ENCODE measurements around the gene SEMA3B.
"Not testable (repeated sequence)": the region's sequence is repeated elsewhere in the genome, so short reads cannot be mapped to it uniquely, and the experiment has no call there.

Gene SEMA3B

GRCh38 chr3:50272911-50273688 is 4.2 kb downstream of the SEMA3B start:
- DNase-seq (ENCODE audit: low read depth) = peak; percentile 40

DNA sequence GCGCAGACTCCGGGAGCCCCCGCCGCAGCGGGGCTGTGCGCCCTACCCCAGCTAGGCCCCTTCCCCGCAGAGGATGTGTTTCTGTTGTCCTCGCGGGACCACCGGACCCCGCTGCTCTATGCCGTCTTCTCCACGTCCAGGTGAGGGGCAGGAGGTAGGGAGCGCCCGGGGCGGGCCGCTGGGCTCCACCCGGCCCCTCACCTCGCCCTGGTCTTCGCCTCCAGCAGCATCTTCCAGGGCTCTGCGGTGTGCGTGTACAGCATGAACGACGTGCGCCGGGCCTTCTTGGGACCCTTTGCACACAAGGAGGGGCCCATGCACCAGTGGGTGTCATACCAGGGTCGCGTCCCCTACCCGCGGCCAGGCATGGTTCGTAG is 4.7 kb downstream of the SEMA3B start:
- no peak for DNase-seq (ENCODE audit: low read depth)

- DNase-seq (ENCODE audit: low read depth) = no peak
Observed at GRCh38 chr3:50274371-50275104, 5.6 kb downstream of the SEMA3B start.

- DNase-seq (ENCODE audit: low read depth) = no peak
Observed at GRCh38 chr3:50275141-50275995, 6.4 kb downstream of the SEMA3B start.

DNA sequence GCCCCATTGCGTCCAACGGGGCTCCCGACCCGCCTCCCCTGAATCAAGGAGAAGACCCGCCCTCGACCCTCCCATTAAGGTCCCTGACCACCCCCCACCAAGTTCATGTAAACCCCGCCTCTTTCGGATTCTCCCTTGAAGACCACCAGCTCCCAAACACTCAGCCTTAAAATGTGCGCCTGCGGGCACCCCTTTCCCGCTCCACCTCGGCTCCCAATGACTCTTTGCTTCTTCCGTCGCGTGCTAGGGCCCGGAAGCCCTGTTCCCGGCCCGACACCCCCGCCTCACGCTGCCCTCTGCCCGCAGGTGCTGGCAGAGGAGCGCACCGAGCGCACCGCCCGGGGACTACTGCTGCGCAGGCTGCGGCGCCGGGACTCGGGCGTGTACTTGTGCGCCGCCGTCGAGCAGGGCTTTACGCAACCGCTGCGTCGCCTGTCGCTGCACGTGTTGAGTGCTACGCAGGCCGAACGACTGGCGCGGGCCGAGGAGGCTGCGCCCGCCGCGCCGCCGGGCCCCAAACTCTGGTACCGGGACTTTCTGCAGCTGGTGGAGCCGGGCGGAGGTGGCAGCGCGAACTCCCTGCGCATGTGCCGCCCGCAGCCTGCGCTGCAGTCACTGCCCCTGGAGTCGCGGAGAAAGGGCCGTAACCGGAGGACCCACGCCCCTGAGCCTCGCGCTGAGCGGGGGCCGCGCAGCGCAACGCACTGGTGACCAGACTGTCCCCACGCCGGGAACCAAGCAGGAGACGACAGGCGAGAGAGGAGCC is 7.2 kb downstream of the SEMA3B start:
- DNase-seq (ENCODE audit: low read depth) = no peak

DNA sequence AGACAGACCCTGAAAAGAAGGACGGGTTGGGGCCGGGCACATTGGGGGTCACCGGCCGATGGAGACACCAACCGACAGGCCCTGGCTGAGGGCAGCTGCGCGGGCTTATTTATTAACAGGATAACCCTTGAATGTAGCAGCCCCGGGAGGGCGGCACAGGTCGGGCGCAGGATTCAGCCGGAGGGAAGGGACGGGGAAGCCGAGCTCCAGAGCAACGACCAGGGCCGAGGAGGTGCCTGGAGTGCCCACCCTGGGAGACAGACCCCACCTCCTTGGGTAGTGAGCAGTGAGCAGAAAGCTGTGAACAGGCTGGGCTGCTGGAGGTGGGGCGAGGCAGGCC is 7.8 kb downstream of the SEMA3B start:
- no peak for DNase-seq (ENCODE audit: low read depth)

DNA sequence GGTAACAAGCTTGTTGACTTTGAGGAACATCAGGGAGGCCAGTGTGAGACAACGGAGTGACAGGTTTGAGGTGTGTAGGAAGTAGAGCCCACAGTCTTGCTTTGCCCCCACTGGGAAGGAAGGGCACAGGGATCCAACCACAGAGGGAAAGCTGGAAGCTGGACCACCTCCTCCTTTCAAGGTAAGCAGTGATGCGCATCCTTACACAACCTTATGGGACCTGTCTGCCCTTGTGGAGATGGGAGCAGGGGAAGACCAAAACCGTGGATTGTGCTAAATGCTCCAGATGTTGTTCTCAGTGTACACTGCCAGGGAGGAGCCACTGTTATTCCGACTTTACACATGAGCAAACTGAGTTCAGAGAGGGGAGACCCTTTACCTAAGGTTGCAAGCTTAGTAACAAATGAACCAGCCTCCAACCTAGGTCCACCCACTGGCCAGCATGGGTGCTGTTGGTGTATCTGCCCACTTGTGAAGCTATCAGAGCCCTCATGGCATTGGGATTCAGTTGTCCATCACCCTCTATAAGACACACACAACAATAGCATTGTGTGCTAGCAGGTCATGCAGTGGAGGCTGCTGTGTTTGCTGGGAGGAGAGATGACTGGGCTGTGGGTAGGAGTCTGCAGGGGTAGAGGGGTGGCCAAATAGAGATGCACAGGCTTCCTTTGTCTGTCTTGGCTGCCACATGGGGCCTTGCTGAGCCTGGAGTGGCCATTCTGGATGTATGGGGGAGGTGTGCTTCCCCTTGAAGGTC is 9.4 kb downstream of the SEMA3B start:
- DNase-seq (ENCODE audit: low read depth) = no peak

- DNase-seq (ENCODE audit: low read depth) = no peak
Observed at GRCh38 chr3:50278880-50279224, 9.9 kb downstream of the SEMA3B start, which contains the start of gene LSMEM2. Gene LSMEM2 (plus strand): TSS chr3:50279087. CDS start chr3:50279114, 27 bp downstream.

DNA sequence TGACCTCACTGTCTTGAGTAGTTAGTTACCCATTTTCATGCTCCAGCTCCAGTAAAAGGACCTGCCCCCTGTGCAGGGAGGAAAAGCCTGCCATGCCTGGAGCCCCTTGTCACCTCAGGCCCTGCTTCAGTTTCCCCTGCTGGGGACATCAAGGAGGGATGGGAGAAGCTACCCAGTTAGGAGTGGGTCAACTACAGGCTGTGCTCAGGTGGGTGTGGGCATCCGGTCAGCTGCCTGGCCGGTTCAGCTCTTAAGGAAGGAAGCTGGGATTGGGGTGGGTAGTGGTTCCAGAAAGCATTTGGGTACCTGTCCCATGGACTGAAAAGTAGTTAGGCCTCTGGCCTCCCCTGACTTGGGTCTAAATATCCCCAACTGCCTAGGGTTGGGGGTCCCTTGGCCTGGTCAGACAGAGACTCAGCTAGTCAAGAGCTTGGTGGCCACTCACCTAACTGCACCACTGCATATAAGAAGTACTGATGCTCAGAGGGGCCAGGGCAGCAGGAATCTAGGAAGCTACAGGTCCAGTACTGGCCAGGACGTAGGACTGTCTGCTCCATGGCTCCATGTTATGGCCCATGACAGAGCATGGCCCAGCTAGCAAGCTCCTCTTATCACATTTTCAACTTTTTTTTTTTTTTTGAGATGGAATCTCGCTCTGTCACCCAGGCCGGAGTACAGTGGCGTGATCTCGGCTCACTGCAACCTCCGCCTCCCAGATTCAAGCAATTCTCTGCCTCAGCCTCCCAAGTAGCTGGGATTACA is 10.5 kb downstream of the SEMA3B start:
- DNase-seq (ENCODE audit: low read depth) = no peak

- not testable (repeated sequence) for DNase-seq (ENCODE audit: low read depth)
Observed at GRCh38 chr3:50284121-50284520, 15.2 kb downstream of the SEMA3B start.

GRCh38 chr3:50286322-50287227 is 17.6 kb downstream of the SEMA3B start:
- no peak for DNase-seq (ENCODE audit: low read depth)

DNA sequence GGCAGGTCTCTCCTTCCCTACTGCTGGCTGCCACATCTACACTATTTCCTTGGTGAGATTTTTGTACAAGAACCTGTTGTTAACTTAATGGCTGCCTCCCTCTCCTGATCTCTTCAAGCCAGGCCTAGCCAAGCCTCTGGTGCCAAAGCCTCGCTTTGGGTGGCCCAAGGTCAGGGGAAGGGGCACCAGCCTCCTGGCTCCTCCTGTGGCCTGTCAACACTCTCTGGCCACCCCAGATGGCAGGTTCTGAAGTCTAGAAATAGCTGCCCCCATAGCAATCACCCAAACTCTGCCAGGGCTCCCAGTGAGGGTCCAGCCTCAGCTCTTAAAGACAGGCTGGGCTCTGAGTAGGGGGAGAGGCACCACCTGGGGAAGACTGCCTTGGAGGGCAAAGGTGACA is 18.3 kb downstream of the SEMA3B start:
- no peak for DNase-seq (ENCODE audit: low read depth)

DNA sequence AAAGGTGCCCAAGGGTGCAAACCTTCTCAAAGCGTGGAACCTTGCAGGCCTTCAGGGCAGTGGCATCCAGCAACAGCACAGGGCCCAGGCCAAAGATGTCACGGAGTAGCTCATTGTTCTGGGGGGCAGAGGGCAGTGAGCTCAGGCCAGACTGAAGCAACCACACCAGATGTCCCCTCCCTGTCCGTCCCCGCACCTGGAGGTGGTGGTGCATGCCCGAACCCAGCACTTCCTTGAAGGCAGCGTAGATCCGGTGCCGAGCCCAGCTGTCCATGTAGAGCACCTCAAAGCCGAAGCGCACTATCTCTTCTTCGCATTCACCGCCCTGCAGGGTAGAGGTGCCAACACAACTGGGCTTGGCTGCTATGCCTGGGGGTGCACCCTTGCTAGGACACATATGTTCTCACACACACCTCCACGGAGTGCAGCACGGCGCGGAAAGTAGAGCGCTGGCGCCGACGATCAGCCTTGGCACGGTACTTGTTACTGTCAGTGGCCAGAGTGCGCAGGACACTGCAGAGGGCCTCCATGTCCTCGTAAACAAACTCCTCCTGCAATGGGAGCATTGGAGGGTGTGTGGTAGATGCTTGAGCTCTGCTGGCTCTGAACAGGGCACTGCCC is 19.6 kb downstream of the SEMA3B start:
- no peak for DNase-seq (ENCODE audit: low read depth)

GRCh38 chr3:50289130-50289529 is 20.2 kb downstream of the SEMA3B start:
- no peak for DNase-seq (ENCODE audit: low read depth)

- no peak for DNase-seq (ENCODE audit: low read depth)
Observed at GRCh38 chr3:50290161-50290641, 21.3 kb downstream of the SEMA3B start.

DNA sequence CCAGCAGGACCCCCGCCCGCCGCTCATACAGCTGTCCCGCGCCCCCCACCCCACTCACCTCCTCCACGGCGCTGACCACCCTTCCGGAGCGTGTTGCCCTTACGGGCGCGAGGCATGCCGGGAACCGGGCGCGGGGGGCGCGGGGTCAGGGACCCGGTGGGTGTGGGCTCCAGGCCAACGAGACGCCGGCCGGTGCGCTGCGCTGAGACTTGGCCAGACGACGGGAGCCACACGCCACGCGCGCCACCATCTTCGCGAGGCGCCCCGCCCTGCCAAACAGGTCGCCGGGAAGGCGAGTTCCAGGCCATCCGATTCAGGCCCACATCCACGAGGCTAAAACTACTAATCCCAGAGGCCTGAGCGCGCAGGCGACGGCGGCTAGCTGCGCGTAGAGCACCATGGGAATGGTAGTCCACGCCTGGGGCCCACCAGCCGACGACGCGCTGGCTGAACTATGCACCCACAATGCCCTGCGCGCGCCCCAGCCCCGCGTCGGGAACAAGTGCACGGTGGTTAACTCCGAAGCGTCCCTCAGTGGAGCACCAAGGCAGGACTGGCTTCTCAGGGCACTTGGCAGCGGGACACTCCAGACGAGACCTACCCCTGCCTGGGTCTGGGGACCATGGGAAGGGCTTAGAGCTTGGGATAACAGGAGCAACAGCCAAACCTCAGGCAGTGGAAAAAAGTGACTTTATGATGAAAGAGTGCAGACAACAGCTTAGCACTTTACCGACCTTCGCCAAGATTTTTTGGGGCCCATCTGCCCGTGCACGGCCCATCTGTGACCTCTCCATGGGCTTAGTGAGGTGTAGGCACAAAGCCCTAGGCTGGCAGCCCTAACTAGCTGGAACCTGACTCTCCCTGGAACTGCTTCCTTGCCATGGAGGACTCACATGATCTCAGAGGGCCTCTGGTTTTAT is 23.5 kb downstream of the SEMA3B start, which contains the start of gene IFRD2:
Gene IFRD2 (minus strand): TSS at position 271 of the 920 bp plus-strand sequence. CDS start 155 bp downstream, at position 116.
- DNase-seq (ENCODE audit: low read depth) = peak; percentile 94

GRCh38 chr3:50293079-50293801 is 24.3 kb downstream of the SEMA3B start:
- no peak for DNase-seq (ENCODE audit: low read depth)

All from fibroblast of the conjunctiva (primary cell).